Fibroblast of villous mesenchyme (primary cell): ENCODE results near the gene WHRN. TPM values are rescaled to one million over a fixed set of nuclear protein-coding genes. Genes with fewer than 3 reads are reported as not detected.

Experiments
- DNase-seq: peaks from one replicate; pipeline ENCODE4 v3.0.0-alpha.2; 2010; ENCODE audit warnings: low read depth
- H3K4me3 ChIP-seq: 2 replicates; pipeline ENCODE4 v1.5.1; 2011; ENCODE audit warnings: low read depth, mild to moderate bottlenecking, low read length
- CTCF ChIP-seq: IDR thresholded peaks from 2 replicates; pipeline ENCODE4 v1.5.1; 2012; ENCODE audit warnings: low read depth, mild to moderate bottlenecking, low read length; ENCODE audit not compliant: insufficient read depth
- total RNA-seq: library from RNA; depleted of rRNA; stranded (reverse); fragments of >200 nt; gene quantifications from 2 replicates; pipeline ENCODE4 v1.2.3, GENCODE V29; 2012

The WHRN gene
- total RNA-seq, 1 donor: 1.3 TPM

DNA sequence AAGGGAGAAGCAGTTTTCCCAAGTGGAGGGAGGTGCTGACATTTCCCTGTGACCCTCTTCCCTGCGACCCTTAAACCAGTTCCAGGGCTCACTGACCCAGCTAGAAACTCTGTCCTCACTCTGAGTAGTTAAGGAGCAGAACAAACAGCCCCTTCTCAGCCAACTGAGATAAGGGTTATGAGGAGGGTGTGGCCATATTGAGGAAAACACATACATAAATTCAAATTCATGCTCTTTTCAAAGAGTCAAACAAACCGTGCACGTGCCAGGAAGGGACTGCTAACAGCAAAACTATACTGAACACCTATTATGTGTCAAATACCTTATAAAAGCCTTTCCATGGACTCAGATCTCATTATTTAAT, 112.5 kb downstream of the WHRN start:
- no peak for TF ChIP-seq CTCF
- DNase-seq: no peak
- no peak overlapping the region for H3K4me3 ChIP-seq

DNA sequence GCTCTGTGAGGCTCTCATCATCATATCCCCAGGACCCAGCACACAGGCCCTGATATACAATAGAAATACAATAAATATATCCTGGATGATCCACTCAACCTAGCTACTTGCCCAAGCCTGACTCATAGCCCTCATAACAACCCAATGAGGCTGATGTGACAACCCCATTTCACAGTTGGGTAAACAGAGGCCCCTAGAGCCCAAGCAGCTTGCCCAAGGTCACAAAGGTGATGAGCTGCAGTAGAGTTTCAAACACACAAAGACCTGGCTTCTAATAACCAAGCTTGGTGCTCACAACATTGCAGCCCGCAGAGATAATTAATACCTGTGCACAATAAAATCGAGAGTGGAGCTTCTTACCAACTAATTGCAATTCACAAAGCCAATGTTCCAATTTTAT, 114.3 kb downstream of the WHRN start:
- DNase-seq: no peak
- H3K4me3 ChIP-seq: no peak overlapping the region
- no peak for TF ChIP-seq CTCF

DNA sequence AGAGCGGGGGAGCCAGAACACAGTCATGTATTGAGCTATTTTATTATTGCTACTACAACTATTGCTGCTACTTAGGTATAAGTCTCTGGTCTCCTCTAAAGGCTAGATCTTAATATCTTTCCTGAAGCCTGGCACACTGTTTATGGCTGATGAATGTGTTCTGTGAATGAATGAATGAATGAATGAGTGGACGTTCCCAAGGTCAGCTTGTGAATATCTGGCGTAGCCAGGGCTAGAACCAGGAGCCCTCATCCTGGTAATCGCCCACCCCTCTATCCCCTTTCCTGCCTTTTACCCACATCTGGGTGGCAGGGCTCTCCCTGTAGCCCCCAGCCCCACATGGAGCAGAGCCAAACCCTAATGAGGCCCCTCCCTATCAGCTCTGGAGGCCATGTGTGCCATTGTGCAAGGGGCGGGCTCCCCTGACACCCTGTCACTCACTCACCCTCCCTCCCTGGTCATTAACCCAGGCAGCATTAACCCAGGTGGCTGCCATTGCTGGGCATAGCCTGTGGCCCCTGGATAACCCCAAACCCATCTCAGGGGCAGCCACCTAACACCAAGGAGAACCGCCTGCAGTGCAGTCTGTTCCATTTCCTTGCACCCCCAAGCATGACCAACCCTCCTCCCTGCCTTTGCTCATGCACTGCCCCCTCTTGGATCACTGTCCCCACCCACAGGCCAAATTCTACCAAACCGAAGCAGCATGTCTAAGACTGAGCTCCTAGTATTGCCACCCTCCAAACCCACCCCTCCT, 115.5 kb downstream of the WHRN start:
- no peak overlapping the region for H3K4me3 ChIP-seq
- no peak for DNase-seq
- TF ChIP-seq CTCF: no peak

DNA sequence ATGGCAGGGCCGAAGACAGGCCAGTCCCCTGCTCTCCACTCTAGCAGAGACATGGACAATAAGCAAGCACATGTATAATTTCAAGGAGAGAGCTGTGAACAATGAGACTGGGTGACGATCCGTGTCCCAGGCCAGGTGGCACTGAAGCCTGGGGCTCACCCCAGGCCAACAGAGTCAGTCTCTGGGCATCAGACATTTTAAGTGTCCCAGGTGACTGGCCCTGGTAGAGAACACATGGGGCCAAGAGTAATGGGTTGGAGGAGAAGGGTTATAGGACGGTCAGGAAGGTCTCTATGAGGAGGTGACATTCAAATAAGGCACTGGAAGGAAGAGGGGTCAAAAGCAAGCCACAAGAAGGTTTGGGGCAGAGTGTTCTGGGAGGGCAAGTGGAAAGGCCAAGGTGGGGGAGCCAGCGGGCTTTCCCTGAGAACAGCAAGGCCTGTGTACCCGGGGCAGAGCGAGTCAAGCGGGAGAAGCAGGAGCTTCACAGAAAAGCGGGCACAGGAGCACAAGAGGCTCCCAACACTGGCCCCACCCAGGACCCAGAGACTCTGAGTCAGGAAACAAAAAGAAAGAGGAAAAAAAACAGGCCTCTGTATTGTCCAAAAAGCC, 116.4 kb downstream of the WHRN start:
- no peak for DNase-seq
- no peak for TF ChIP-seq CTCF
- no peak overlapping the region for H3K4me3 ChIP-seq

GRCh38 chr9:114388357-114388682, 117.0 kb downstream of the WHRN start:
- DNase-seq: no peak

GRCh38 chr9:114387680-114388356, 117.5 kb downstream of the WHRN start, which contains the start of gene AKNA:
Gene AKNA (minus strand): TSS chr9:114387982. CDS start chr9:114381333, 6,649 bp downstream.
- peak; percentile 86 for DNase-seq
- TF ChIP-seq CTCF: no peak
- peak within 1 kb of the TSS; percentile 64 for H3K4me3 ChIP-seq

More at GRCh38 chr9:114388357-114388682, 117.0 kb downstream of the WHRN start:
- peak overlapping the region; percentile 64 for H3K4me3 ChIP-seq
- TF ChIP-seq CTCF: no peak
